Fibroblast of skin of right quadriceps (primary cell): ENCODE results near the gene CHST8.

ENCODE experiments used
- DNase-seq: peaks from one replicate; pipeline ENCODE4 v3.0.0-alpha.2; 2013

CHST8 gene

DNA sequence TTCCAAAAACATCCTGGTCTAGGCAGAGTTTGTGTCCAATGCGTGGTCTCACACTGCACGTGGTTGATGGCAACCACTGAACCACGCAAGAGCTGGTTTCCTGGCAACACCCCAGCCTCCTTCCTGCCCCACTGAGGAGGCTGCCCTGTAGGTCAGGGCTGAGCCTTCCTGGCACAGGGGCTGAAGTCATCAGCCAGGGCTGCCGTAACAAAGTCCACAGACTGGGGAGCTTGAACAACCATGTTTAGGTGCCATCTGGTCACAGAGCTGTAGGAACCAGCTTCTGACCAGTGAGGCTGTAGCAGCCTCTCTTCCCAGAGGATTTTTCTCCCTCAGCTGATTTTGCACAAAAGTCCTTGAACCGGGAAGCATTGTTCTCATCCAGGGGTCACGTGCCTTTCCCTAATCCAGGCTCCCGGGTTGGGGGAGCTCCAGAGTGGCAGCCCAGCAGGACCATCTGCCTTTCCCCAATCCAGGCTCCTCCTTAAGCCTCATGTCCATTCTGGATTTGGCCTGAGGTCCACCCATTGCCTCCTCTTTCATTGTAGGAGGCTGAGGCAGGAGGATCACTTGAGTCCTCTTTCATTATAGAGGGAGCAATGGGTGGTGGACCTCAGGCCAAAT lies 53.9 kb downstream of the CHST8 start:
- no peak for DNase-seq

DNA sequence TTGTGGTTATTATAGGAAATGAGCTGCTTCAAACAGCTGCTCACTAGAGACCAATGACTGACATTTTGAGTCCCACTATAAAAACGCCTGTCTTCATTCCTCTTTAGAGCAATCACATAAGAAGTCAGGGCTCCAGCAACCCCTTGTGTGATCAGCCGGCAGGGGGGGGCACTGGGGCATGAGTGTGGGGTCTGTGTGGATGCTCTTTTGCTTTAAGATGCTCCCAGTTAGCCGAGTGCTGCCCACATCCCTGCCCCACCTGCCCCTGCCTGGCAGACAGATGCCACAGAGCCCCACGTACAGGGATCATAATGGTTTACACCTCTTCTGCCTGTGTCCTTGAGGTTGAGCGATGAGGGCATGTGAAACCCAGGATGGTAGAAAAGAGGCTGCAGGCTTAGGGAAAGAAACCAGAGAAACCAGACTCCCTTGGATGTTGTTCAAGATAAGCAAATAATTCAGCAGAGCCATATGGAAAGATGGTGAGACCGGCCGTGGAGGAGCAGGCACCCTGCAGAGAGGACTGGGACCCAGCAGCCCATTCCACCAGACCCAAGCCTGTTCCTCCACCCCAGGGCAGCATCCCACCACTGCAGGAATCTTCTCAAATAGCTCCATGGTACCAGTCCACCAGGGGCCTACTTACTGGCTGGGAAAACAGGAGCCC lies 55.4 kb downstream of the CHST8 start:
- DNase-seq = no peak

DNA sequence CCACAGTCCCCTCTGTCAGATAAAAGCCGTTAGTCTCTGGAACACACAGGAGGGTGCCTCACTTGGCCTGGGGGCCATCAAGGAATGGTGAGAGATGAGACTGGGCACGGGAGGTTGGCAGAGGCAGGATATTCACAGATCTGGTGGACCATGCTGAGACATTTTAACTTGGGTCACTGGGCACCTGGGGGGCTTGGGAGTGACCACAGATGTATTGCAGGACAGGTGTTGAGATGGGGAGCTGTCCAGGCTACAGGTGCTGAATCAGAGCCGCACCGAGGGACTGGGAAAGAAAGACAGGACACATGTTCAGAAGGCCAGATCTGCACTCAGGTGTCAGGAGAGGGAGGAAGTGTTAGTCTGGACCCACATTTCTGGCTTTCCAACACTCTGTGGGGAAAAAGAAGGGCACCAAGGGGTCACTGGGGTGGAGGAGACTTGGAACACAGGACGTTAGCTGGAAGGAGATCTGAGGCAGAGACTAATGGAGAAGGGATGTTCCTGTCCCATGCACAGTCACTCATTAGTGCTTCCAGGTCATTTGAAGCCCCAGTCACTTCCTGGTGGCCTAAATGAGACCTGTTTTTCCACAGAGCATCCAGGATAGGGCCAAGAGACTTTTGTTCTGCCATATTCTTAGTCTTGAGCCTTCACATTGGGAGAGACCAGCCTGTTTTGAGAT lies 56.1 kb downstream of the CHST8 start:
- no peak for DNase-seq

DNA sequence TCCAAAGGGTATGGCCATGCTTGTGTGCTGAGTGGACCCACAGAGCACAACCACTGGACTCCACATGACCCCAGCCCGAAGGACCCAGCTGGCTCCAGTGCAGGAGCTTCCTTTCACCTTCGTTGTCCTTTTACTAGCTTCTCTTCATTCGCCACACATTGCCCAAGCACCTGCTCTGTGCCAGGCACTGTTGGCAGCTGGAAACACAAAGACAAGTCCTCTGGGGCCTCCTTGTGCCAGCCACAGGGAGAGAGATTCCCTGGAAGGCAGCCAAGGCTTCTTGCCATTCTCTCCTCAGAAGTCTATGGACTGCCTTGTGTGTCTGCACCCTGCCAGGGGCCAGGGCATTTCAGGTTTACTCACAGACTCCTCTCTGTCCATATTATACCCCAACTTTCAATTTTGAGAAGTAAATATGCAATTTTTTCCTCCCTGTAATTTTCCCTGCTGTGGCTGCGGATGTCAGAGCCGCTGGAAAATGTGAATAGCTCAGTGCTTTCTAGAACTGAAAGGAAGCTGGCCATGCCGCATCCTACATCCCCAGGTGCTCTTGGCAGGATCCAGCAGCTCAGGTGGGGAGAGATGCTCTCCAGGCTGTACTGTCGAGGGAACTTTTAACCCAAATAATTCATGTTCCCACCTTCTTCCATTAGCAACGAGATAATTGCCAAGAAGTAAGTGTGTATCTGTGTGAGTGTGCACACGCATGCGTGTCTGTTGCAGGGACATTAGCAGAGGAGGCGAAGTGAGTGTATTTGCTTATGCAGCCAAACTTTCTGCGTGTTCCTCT lies 57.2 kb downstream of the CHST8 start:
- no peak for DNase-seq

DNA sequence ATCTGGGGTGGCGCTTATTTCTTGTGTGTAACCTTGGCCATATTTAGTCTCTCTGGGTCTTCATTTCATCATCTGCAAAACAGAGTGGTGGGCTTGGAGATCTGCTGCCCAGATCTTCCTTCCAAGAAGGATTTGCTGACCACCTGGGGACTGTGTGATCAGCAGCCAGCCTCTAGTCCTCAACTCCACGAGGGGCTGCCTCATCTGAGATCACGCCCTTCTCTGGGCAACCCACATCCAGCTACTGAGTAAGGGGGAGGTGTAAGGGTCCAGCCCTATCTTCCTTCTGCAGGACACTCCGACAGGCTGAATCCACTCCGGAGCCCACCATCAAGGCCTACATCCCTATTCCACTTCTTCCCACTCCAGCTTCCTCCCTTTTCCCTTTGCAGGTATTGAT lies 57.9 kb downstream of the CHST8 start:
- no peak for DNase-seq

DNA sequence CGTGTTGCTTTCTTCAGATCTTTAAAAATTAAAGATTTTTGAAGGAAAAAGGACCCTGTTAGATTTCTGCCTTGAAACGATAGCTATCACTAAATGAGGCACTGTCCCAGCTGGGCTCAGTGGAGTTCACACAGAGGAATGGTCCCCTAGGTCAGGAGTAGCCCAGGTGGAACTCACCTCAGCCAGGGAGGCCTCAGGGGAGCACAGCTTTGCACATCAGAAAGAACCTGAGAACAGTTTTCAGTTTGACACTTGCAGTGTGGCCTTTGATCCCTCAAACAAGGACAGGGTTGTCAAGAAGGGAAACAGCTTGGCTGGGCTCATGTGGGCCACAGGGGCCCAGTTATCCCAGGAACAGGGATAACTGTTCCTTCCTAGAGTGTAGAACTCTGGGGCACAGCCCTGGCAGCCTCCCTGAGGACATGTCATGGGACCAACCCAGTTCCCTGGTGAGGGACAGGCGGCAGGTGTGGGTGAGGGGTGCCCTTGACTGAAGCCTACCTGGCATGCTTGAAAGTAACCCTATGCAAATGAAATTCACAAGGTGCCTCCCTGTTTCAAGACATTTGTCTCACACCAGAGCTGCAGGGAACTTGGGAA lies 59.4 kb downstream of the CHST8 start:
- DNase-seq = no peak

DNA sequence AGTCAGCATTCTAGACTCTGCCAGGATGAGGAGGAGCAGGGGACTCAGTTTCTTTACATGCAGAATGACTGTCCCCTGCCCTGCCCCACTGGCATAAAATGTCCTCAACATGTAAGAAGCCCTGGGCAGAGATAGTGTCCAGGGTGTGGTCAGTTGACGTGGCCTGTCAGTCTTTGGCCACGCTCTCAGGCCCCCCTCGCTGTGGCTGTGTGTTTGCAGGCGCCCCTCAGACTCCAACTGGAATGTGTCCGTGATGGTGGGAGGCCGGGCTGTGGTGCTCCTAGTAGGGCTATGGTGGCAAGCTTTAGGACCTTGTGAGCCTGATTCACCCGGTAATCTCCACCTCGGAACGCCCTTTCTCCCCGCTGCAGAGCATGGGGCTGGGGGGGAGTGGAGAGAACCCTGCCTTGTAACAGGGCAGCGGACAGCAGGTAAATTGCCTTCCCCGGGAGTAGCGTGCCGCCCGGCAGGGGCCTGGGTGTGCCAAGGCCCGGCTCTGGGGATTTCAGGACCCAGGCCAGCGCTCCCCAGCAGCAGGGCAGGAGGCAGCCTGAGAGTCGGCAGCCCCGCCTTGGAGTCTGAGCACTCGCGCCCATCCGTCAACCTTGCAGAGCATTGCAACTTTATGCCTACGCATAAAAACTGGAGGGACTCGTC lies 62.3 kb downstream of the CHST8 start:
- DNase-seq = peak; percentile 18

DNA sequence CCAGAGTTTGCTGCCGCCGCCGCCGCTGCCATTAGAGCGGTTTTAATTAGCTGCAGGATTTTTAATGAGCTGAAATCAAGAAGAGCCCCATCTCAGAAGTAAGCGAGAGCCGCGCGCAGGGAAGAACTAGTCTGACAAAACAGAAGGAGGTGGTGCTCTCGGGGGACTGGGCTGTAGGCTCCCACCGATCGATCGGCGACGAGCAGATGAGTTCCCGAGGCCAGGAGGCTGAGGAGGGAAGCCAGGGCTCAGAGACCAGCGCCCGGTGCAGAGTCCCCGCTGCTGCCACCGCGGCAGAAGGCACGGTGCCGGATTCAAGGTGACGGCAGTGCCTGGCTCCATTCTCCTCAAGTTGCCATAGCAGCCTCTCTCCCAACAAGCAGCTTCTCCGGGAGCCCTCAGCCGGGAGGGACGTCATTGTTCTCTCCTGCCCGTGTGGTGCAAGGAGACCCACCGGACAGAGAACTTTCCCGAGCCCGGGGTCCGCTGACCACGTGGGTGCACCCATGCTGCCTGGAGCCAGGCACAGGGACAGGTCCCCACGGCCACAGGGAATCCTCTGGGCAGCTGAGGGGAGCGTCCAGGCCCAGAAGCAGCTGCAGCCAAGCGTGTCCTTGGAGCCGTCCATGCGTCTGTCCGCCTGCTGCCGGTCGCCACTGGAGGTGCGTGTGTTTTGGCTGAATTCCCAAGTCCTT lies 62.9 kb downstream of the CHST8 start:
- DNase-seq = no peak

DNA sequence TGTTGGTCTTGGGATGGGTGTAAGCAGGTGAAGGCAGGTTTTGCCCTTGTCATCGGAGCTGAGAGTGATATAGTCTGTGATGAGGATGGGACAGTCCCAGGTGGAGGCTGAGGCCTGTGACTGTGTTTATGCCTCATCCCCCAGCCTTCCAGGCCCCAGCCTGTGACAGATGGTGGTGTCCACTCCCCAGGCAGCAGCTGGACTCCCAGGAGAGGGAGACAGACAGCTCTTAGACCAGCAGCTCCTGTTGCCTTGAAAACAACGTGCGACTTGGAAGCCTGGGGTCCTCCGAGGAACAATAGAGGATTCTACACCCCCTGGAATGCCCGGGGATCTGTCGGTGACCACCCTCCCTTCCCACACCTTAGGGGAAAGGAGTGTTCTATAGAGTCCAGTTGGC lies 63.8 kb downstream of the CHST8 start:
- DNase-seq = no peak

DNA sequence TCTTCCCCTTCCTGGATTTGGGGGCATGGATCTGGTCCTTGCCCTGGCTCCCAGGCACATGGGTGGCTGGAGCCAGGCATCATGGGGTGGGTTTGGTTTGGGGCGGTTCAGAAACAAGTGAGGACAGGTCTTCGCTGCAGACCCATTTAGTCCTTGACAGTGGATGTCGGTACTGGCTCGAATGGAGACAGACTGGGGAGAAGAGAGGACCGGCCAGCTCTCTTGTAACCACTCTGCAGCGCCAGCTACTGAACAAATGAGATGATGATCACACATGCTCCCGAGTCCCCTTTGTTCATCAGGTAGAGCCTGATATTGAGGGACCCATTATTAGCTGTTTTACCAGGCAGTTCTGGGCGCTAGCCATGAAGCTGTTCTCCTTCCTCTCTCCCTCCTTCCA lies 64.5 kb downstream of the CHST8 start:
- no peak for DNase-seq

DNA sequence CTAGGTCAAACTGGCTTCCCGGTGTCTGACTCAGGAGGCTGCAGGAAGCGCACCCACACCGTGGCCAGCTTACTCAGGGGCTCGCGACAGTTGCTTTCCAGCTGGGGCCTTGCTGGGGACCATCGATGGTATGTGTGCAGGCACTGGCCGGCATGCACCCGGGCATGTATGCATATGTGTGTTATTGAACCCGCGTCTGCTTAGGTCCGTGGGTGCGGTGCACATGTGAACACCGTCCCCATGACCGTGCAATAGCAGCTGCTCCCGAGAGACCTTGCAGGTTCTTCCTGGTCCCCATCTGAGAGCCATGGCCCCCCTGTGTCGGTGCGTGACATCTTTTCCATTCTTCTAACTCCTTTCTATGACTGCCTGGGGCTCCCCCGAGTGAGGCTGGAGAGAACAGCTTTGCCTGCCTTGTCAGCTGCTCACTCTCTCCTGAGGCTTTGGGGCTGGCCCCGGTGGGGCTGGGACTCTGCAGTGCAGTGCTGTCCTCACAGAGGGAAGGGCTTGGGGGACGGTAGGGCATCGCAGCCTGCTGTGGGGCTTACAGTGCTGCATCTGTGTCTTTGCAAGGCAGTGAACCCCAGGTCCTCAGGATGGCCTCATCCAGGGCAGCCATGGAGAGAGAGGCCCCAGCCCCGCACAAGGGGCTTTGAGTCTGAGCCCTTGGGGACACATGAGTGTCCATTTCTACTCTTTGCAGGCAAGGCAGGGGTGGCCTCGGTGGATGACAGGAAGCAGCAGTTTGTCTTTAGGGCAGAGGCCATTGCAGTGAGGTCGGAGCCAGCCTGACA lies 65.1 kb downstream of the CHST8 start:
- no peak for DNase-seq

DNA sequence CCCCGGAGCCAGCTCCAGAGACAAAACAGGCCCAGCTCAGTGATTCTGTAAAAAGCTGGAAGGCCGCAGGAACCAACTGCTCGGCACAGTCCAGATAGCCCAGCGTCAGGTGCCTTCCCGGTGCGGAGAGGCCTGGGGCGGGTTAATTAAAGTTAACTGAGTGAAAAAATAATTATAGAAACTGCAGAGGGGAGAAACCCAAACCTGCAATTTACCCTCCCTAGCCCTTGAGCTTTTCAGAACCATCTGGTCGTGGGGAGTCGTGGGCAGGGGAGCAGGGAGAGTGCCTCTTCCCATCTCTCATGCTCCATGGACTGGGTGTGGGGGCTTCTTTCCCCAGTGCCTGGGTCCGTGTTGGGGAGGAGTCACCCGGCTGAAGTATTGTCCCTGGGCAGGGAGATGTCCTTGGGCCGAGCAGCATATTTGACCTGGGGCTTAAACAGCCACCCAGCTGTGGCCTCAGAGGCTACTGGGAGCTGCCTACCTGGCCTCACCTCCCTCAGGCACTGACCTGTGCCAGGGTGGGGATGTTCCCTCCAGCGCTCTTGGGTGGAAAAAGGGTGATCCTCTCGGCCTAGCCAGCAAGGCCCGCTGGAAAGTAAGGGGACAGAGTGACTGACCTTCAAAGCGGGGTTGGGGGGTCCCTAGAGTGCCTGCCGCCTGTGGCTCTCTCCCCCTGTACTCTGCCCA lies 65.9 kb downstream of the CHST8 start:
- DNase-seq = no peak

DNA sequence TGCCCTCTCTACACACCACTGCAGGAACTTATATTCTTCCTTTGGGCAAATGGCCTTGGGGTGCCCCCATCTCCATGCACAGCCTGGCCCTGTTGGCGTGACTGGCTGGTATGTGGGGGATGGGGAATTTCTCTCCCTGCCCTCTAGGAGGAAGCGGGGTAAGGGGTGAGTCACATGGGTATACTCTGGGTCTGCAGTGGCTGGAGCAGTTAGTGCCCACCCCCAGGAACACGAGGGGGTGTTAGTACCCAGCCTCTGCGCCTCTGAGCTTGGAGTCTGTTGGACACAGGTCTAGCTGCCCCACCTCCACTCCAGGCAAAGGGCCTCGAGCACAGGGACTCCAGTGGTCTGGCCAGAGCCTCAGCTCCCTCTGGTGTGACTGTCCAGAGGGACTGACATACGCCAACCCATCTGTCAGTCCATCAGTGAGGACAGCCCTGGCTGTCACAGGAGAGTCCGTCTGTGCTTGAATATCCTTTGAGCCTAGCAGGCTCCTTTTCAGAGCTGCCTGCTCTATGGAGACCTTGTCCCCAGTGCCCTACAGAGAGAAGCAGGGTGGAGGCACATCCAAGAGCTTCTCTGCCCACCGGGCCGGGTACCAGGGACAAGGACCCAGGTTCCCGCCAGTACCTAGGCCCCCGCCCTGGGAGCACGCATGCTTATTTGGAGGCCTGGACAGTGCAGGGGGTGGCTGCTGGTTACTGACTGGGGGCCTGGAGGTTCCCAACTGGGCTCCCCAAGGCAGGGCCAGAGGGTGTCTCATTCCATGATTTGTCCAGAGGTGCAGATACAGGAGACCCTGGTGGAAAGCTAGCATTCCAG lies 66.6 kb downstream of the CHST8 start:
- no peak for DNase-seq

DNA sequence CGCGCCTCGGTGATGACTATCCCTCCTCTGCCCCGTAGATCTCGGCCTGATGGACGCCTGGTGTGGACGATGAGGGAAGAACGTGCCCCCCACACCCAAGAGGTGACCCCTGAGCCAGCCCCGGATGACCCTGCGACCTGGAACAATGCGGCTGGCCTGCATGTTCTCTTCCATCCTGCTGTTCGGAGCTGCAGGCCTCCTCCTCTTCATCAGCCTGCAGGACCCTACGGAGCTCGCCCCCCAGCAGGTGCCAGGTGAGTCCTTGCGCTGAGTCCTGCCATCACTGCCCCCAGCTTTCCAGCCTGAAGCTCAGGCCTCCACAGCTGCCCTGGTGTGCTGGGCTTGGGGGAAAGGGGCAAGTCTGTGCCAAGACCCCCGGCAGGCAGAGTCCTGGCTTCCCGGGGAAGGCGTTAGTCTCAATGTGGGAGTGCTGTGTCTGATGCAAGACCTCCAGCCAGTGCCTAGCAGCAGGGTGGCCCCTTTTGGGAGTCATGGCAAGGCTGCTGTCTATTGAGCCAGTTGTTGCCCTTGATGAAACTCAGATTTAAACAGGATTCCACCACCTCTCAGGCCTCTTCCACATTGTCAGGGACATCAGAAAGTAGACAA lies 67.5 kb downstream of the CHST8 start:
- no peak for DNase-seq

DNA sequence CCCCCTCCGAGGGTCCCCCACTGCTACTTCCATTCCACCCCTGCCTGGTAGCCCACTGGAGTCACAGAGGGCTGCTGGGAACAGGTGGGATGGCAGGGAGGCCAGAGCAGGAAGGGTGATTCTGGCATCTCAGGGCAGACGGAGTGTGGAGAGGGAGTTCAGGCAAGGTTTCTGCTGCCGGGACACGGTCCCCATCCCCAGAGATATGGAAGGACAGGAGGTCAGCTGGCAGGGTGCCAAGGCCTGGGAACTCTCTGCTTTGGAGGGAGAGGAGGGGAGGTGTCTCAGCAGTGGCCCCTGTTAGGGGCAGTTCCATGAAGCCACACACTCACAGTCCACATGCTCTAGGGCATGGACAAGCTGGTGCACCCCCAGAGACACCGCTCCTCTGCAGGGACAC lies 68.1 kb downstream of the CHST8 start:
- no peak for DNase-seq

DNA sequence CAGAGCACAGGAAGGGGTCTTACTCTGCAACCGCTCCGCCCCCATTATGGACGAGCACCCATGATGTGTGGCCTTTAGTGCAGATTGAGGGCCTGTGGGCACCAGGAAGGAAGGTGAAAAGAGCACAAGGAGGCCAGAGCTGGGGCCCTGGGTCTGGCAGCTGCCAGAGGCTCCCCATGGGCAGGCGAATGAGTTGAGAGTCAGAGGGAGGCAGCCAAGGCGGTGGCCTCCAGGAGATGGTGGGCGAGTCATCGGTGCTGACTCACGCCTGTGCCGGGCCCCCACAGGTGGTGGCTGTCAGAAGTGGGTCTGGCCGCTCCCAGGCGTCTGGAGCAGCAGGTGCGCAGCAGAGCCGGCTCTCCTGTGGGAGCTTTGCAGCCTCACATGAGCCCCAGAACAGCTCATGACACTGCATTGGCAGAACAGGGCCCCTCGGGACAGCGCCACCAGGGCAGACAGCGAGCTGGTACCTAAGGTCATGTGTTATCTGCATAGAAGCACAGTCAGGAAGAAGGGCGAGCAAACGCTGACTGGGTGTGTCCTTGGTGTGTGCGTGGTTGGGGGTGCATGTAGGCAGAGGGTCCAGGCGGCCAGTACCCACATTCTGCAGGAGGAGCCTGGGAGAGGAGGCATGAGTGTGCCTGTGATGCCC lies 68.8 kb downstream of the CHST8 start:
- DNase-seq = no peak

DNA sequence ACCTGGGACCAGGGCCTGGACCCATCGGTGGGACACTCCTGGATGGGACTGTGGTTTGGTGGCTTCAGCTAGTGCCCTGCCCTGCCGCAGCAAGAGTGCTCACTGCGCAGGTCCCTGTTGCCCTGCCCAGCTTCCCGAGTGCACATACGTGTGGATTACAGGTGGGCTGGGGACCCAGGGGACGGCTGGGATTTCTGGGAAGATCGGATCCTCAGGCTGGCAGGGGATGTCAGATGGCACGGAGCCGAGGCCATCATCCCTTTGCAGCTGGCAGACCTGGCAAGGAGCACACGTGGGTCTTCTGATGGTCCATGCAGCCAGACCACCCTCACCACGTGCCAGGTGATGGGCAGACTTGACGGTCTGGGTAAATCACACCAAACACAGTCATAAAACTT lies 69.3 kb downstream of the CHST8 start:
- no peak for DNase-seq

DNA sequence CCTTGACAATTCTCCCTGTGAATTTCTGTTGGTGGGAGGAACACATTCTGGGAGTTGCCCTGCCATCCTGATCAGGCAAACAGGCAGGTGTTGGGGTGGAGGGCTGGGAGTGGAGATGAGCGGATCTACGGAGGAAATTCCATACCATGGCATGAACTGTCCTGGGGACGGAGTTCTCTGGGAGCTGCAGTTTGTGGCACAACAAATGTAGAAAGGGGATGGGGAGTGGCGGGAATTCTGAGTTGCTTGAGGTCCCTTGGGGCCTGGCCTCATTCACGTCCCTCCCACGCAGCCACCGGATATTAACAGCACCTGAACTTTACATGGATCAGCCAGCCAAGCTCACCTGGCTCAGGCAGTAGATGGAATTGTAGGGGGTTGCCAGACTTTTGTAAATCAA lies 70.0 kb downstream of the CHST8 start:
- no peak for DNase-seq

DNA sequence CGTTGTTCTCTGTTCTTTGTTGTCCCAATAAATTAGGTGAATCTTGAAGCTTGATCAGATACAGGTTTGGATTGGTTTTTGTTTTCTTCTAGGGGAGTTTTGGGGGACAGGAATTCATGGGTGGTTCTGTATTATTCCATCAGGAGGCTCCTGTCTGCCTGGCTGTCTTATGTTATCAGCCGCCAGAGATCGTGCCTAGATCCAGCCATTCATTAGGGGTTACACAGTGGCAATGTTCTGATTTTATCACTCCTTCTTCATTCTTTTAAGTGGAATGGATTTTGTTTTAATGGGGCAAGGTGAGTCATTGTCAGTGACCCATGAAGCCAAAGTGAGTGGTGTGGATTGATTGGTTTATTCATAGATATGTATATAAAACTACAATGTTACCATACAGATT lies 71.9 kb downstream of the CHST8 start:
- no peak for DNase-seq
